Natural killer cell (primary cell): Measurements from ENCODE around the gene CACFD1. TPM values are rescaled to one million over a fixed set of nuclear protein-coding genes. Genes with fewer than 3 reads are reported as not detected.

Experiments used
- ATAC-seq, 3 donors: fragments of 150-1000 bp in 2 of 3; fragments of 200-7000 bp in 1 of 3; cut with Tn5 transposase; 1 replicate in 1 of 3; 2 replicates in 2 of 3; pipeline ENCODE4 v1.10.0; 2021; ENCODE audit warnings: mild to moderate bottlenecking in 2 of 3, moderate library complexity in 2 of 3
- DNase-seq, 2 donors: peaks; one replicate each; pipeline versions ENCODE4 v3.0.0 to v3.0.0-alpha.2; 2013 to 2021; ENCODE audit warnings: mixed read lengths in 1 of 2
- H3K27ac ChIP-seq: one replicate; pipeline ENCODE4 v1.5.1; 2013; ENCODE audit warnings: mild to moderate bottlenecking, low read length
- H3K27me3 ChIP-seq: one replicate; pipeline ENCODE4 v1.6.1; 2013; ENCODE audit warnings: low read length; ENCODE audit not compliant: control insufficient read depth, insufficient read depth
- H3K36me3 ChIP-seq: one replicate; pipeline ENCODE4 v1.6.1; 2013; ENCODE audit warnings: low read length; ENCODE audit not compliant: control insufficient read depth, insufficient read depth
- H3K4me1 ChIP-seq: one replicate; pipeline ENCODE4 v1.6.1; 2013; ENCODE audit warnings: low read length; ENCODE audit not compliant: control insufficient read depth, insufficient read depth
- H3K4me3 ChIP-seq: one replicate; pipeline ENCODE4 v1.5.1; 2013; ENCODE audit warnings: low read length
- H3K9me3 ChIP-seq: one replicate; pipeline ENCODE4 v1.6.1; 2013; ENCODE audit warnings: low read length; ENCODE audit not compliant: control insufficient read depth, insufficient read depth
- H3K27ac Mint-ChIP-seq, 2 donors: one replicate each; pipeline ENCODE4 v1.8.0; 2022; ENCODE audit warnings: mild to moderate bottlenecking in 2 of 2, mixed read lengths in 2 of 2, moderate library complexity in 1 of 2
- H3K27me3 Mint-ChIP-seq, 2 donors: one replicate each; pipeline ENCODE4 v1.8.0; 2022; ENCODE audit warnings: low read depth in 2 of 2, mixed read lengths in 2 of 2
- H3K36me3 Mint-ChIP-seq: one replicate; pipeline ENCODE4 v1.8.0; 2022; ENCODE audit warnings: mixed read lengths
- H3K4me1 Mint-ChIP-seq, 2 donors: one replicate each; pipeline ENCODE4 v1.8.0; 2022; ENCODE audit warnings: mixed read lengths in 2 of 2
- H3K4me3 Mint-ChIP-seq: one replicate; pipeline ENCODE4 v1.8.0; 2022; ENCODE audit warnings: mild to moderate bottlenecking, moderate library complexity, mixed read lengths
- H3K9me3 Mint-ChIP-seq, 2 donors: one replicate each; pipeline ENCODE4 v1.8.0; 2022; ENCODE audit warnings: mixed read lengths in 2 of 2
- WGBS: methylation state at CpG from one replicate; pipeline ENCODE4 v1.1.7; 2013; ENCODE audit warnings: missing lambda C conversion rate; ENCODE audit not compliant: insufficient coverage; 5-methylcytosine and 5-hydroxymethylcytosine counted together
- intact Hi-C: fragments of 100-400 bp; cut with micrococcal nuclease; formaldehyde crosslinking; loops from one replicate; pipeline ENCODE4 v1.14.2; 2022
- total RNA-seq, 4 donors: library from RNA; stranded (reverse); fragments of 120-200 nt in 1 of 4; gene quantifications; one replicate each; pipeline versions ENCODE4 v1.2.3 to v1.2.4, GENCODE V29; 2013 to 2022
- TF ChIP-seq, protein P1 (sequence below): fragments of 200-600 bp; IDR thresholded peaks from one replicate; pipeline ENCODE4 v1.8.0; 2022; ENCODE audit warnings: antibody characterized with exemption

CACFD1 gene
- total RNA-seq, 3 donors from 2014 or later (not counting 1 experiment from before 2014, with no cell fraction given), result 4.5 to 8.3 (median 5.4) TPM

DNA sequence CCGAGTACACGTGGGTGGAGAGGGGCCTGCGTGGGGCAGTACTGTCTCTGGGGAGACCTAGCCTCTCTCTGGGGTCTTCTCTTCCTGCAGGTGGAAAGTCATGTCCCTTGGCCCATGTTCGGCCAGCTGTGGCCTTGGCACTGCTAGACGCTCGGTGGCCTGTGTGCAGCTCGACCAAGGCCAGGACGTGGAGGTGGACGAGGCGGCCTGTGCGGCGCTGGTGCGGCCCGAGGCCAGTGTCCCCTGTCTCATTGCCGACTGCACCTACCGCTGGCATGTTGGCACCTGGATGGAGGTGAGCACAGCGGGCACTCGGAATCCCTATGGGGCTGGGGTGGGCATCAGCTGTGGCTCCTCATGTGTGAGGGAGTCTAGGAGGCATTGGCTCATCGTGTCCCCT, 5.5 kb upstream of the CACFD1 start:
- peaks cover 8% of the 10 kb centered on the region for H3K4me1 ChIP-seq
- H3K9me3 Mint-ChIP-seq, result no peaks in the 10 kb centered on the region
- H3K27ac Mint-ChIP-seq, result no peak overlapping the region
- no peaks in the 10 kb centered on the region for H3K36me3 ChIP-seq
- peaks cover 0 to 2% of the 10 kb centered on the region in 2 donors for H3K4me1 Mint-ChIP-seq
- no peak overlapping the region for H3K4me3 ChIP-seq
- intact Hi-C loops, result no loop called here
- ATAC-seq, result no peak
- H3K27me3 ChIP-seq, result no peaks in the 10 kb centered on the region
- H3K4me3 Mint-ChIP-seq, result no peak overlapping the region
- TF ChIP-seq, protein P1, sequence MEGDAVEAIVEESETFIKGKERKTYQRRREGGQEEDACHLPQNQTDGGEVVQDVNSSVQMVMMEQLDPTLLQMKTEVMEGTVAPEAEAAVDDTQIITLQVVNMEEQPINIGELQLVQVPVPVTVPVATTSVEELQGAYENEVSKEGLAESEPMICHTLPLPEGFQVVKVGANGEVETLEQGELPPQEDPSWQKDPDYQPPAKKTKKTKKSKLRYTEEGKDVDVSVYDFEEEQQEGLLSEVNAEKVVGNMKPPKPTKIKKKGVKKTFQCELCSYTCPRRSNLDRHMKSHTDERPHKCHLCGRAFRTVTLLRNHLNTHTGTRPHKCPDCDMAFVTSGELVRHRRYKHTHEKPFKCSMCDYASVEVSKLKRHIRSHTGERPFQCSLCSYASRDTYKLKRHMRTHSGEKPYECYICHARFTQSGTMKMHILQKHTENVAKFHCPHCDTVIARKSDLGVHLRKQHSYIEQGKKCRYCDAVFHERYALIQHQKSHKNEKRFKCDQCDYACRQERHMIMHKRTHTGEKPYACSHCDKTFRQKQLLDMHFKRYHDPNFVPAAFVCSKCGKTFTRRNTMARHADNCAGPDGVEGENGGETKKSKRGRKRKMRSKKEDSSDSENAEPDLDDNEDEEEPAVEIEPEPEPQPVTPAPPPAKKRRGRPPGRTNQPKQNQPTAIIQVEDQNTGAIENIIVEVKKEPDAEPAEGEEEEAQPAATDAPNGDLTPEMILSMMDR, result no peak
- 89% methylated on average over 19 of the region's 19 CpGs for WGBS
- no peaks in the 10 kb centered on the region for H3K9me3 ChIP-seq
- no peak overlapping the region for H3K27ac ChIP-seq
- no peaks in the 10 kb centered on the region for H3K27me3 Mint-ChIP-seq
- H3K36me3 Mint-ChIP-seq, result no peaks in the 10 kb centered on the region
- no peak for DNase-seq

DNA sequence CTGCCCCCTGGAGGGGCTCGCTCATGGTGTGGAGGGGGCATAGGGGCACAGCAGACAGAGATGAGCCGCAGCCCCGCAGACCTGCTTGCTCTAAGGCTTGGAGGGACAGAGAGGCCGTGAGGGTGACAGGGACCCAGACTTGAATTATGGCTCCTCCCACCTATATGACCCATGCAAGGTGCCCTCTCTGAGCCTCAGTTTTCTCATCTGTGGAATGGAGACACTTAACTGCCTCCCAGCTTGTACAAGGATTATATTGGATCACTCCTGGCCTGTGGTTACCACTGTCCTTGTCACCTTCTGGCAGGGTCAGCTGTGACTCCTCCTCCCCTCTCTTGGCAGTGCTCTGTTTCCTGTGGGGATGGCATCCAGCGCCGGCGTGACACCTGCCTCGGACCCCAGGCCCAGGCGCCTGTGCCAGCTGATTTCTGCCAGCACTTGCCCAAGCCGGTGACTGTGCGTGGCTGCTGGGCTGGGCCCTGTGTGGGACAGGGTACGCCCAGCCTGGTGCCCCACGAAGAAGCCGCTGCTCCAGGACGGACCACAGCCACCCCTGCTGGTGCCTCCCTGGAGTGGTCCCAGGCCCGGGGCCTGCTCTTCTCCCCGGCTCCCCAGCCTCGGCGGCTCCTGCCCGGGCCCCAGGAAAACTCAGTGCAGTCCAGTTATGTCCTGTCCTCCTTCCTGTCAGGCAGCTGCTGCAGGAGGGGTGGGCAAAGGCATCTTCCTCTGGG, 4.7 kb upstream of the CACFD1 start:
- 90% methylated on average over 20 of the region's 20 CpGs for WGBS
- no peaks in the 10 kb centered on the region for H3K9me3 Mint-ChIP-seq
- H3K27ac Mint-ChIP-seq, result no peak overlapping the region
- H3K27me3 ChIP-seq, result no peaks in the 10 kb centered on the region
- no peak overlapping the region for H3K4me3 ChIP-seq
- no peaks in the 10 kb centered on the region for H3K36me3 Mint-ChIP-seq
- ATAC-seq, result no peak
- intact Hi-C loops, result no loop called here
- no peak for DNase-seq
- no peaks in the 10 kb centered on the region for H3K9me3 ChIP-seq
- no peak overlapping the region for H3K27ac ChIP-seq
- H3K27me3 Mint-ChIP-seq, result no peaks in the 10 kb centered on the region
- no peak overlapping the region for H3K4me3 Mint-ChIP-seq
- TF ChIP-seq, protein P1, result no peak
- peaks cover 10% of the 10 kb centered on the region for H3K4me1 ChIP-seq
- no peaks in the 10 kb centered on the region for H3K36me3 ChIP-seq
- H3K4me1 Mint-ChIP-seq, result peaks cover 0 to 10% of the 10 kb centered on the region in 2 donors

DNA sequence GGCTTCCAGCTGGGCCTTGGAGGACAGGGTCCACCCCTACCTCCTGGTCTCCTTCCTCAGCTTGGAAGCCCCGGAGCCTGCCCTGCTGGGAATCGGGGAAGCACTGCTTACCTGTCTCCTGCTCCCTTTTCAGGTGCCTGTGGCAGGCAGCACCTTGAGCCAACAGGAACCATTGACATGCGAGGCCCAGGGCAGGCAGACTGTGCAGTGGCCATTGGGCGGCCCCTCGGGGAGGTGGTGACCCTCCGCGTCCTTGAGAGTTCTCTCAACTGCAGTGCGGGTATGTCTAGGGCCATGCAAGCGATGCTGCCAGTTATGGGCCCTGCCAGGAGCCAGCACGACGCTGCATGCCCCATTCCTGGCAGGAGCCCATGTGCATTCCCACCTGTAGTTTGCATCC, 3.8 kb upstream of the CACFD1 start:
- no peaks in the 10 kb centered on the region for H3K36me3 ChIP-seq
- peaks cover 0 to 14% of the 10 kb centered on the region in 2 donors for H3K4me1 Mint-ChIP-seq
- TF ChIP-seq, protein P1, result no peak
- no peak overlapping the region for H3K27ac Mint-ChIP-seq
- intact Hi-C loops, result no loop called here
- no peak for ATAC-seq
- no peaks in the 10 kb centered on the region for H3K27me3 Mint-ChIP-seq
- H3K36me3 Mint-ChIP-seq, result no peaks in the 10 kb centered on the region
- DNase-seq, result no peak
- 95% methylated on average over 11 of the region's 11 CpGs for WGBS
- no peaks in the 10 kb centered on the region for H3K27me3 ChIP-seq
- H3K4me3 Mint-ChIP-seq, result no peak overlapping the region
- H3K4me1 ChIP-seq, result peaks cover 16% of the 10 kb centered on the region
- no peaks in the 10 kb centered on the region for H3K9me3 Mint-ChIP-seq
- H3K27ac ChIP-seq, result no peak overlapping the region
- H3K4me3 ChIP-seq, result no peak overlapping the region
- H3K9me3 ChIP-seq, result no peaks in the 10 kb centered on the region

DNA sequence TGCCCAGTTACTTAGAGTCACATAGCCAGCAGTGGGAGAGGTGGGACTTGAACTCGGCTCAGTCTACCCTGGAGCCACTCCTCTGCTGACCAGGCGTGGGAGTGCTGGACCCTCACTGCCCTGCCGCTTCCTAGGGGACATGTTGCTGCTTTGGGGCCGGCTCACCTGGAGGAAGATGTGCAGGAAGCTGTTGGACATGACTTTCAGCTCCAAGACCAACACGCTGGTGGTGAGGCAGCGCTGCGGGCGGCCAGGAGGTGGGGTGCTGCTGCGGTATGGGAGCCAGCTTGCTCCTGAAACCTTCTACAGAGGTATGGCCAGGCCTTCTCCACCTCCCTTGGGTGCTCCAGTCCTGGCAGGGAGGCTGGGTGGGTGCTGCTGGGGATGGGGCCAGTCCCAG, 3.4 kb upstream of the CACFD1 start:
- Mint-ChIP-seq H3K27ac (no peak overlapping the region), H3K9me3 (no peaks in the 10 kb centered on the region), H3K4me1 (peaks cover 0 to 14% of the 10 kb centered on the region in 2 donors), H3K36me3 (no peaks in the 10 kb centered on the region), H3K27me3 (no peaks in the 10 kb centered on the region), H3K4me3 (no peak overlapping the region)
- 89% methylated on average over 9 of the region's 9 CpGs for WGBS
- DNase-seq (no peak), ATAC-seq (no peak)
- Histone ChIP-seq H3K4me3 (no peak overlapping the region), H3K9me3 (no peaks in the 10 kb centered on the region), H3K27ac (no peak overlapping the region), H3K4me1 (peaks cover 19% of the 10 kb centered on the region), H3K27me3 (no peaks in the 10 kb centered on the region), H3K36me3 (no peaks in the 10 kb centered on the region)
- TF ChIP-seq, protein P1, result no peak
- intact Hi-C loops, result no loop called here
